Peyer's patch (tissue), 4 donors: ENCODE results near the gene ARSH.

Experiments used
- POLR2A ChIP-seq, 2 donors: fragments of 450-650 bp; IDR thresholded peaks; one replicate each; pipeline ENCODE4 v1.5.1; 2017; ENCODE audit warnings: antibody characterized with exemption in 2 of 2, mild to moderate bottlenecking in 2 of 2, moderate library complexity in 2 of 2
- TF ChIP-seq, protein P1 (sequence below), 6 experiments: fragments of 450-650 bp in 4 of 6; fragments of 200-600 bp in 2 of 6; sonication (generic) in 1 of 6; IDR thresholded peaks; one replicate each; pipeline ENCODE4 v1.5.1; 2017 to 2019; ENCODE audit warnings: antibody characterized with exemption in 6 of 6, mild to moderate bottlenecking in 3 of 6, moderate library complexity in 1 of 6

DNA sequence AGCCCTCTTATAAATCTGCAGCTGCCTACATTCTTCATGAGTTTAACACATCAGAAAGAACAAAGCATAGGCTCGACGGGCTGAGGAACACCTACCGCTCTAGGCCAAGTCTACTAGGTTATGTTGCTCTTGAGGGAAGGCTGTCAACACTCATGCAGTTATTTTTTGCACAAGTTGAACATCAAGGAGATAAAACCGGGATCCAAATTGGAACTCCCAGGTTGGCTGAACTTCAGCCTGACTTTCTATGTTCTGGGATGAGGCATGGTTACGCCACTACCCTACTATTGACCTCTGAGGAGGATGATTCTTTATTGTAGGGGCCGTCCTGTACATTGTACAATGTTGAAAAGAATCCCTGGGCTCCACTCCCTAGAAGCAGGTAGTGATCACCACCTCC, 37.3 kb upstream of the ARSH start:
- TF ChIP-seq, protein P1, sequence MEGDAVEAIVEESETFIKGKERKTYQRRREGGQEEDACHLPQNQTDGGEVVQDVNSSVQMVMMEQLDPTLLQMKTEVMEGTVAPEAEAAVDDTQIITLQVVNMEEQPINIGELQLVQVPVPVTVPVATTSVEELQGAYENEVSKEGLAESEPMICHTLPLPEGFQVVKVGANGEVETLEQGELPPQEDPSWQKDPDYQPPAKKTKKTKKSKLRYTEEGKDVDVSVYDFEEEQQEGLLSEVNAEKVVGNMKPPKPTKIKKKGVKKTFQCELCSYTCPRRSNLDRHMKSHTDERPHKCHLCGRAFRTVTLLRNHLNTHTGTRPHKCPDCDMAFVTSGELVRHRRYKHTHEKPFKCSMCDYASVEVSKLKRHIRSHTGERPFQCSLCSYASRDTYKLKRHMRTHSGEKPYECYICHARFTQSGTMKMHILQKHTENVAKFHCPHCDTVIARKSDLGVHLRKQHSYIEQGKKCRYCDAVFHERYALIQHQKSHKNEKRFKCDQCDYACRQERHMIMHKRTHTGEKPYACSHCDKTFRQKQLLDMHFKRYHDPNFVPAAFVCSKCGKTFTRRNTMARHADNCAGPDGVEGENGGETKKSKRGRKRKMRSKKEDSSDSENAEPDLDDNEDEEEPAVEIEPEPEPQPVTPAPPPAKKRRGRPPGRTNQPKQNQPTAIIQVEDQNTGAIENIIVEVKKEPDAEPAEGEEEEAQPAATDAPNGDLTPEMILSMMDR (IDR thresholded peaks at IDR 0.05), result no peak
- TF ChIP-seq POLR2A (IDR thresholded peaks at IDR 0.05), result no peak
